ENCODE data around the gene SMOC1.

The SMOC1 gene

DNA sequence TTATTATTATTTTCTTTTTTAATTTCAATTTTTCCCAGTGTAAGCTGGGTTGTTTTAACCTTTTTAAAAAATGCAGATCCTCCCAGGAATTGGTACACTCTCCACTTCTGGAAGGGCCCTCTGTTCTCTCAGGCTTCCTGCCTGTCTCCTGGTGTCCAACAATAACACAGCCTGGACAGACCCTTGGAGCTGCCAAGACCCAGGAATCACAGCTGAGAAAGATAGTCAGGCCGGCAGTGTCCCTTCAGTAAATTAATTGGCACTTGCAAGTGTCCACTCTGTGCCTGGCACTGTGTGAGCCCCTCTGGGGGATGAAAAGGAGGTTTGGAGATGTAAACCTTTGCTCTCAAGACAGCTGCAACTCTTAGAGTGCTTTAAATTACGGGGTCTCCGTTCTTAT lies 113.3 kb downstream of the SMOC1 start:
- Histone ChIP-seq H4K20me1 (ENCODE audit: insufficient read depth, low read length) (no peaks in the 10 kb centered on the region), H3K9ac (ENCODE audit: low read depth, low read length) (no peak overlapping the region), H3K4me2 (ENCODE audit: insufficient read depth, low read length) (no peak overlapping the region), H3K27me3 (ENCODE audit: insufficient read depth, low read length, poor library complexity) (peaks cover 23% of the 10 kb centered on the region), H3K9me3 (ENCODE audit: insufficient read depth, low read length, severe bottlenecking) (no peaks in the 10 kb centered on the region), H3K27ac (ENCODE audit: low read length) (no peak overlapping the region), H3K4me3 (ENCODE audit: low read depth in 1 of 2, low read length in 2 of 2) (no peak overlapping the region), H3K4me1 (ENCODE audit: insufficient read depth, low read length) (no peaks in the 10 kb centered on the region), H2AFZ (ENCODE audit: low read depth, low read length) (no peak overlapping the region), H3K36me3 (ENCODE audit: insufficient read depth, low read length) (no peaks in the 10 kb centered on the region), H3K79me2 (ENCODE audit: insufficient read depth, low read length) (no peaks in the 10 kb centered on the region)
- no peak for TF ChIP-seq EZH2 (IDR thresholded peaks at IDR 0.05; ENCODE audit: borderline replicate concordance, low read depth, low read length, severe bottlenecking)
- TF ChIP-seq, protein P1, sequence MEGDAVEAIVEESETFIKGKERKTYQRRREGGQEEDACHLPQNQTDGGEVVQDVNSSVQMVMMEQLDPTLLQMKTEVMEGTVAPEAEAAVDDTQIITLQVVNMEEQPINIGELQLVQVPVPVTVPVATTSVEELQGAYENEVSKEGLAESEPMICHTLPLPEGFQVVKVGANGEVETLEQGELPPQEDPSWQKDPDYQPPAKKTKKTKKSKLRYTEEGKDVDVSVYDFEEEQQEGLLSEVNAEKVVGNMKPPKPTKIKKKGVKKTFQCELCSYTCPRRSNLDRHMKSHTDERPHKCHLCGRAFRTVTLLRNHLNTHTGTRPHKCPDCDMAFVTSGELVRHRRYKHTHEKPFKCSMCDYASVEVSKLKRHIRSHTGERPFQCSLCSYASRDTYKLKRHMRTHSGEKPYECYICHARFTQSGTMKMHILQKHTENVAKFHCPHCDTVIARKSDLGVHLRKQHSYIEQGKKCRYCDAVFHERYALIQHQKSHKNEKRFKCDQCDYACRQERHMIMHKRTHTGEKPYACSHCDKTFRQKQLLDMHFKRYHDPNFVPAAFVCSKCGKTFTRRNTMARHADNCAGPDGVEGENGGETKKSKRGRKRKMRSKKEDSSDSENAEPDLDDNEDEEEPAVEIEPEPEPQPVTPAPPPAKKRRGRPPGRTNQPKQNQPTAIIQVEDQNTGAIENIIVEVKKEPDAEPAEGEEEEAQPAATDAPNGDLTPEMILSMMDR (IDR thresholded peaks at IDR 0.05; ENCODE audit: borderline replicate concordance, extremely low read depth, low read length, poor library complexity, severe bottlenecking), result no peak
- no peak for ATAC-seq (ENCODE audit: insufficient read depth, low read depth)
- DNase-seq, result no peak

DNA sequence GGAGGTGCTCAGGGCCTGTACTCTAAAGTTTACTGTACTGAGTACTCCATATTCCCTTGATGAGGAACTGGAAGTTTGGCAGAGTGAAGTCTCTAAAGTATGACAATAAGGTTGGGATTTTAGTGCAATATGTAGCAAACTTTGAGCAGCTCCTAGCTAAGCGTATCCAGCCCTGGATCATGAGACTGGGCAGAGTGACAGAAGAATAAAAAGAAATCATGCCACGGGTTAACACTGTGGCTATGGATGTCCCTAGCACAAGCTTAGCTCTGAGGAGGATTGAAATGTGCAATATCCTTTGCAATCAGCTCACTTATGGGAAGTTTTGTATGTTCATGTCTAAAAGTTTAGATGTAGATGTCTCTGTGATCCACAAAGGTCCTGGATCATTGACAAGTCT lies 114.1 kb downstream of the SMOC1 start:
- peaks cover 23% of the 10 kb centered on the region for H3K27me3 ChIP-seq (ENCODE audit: insufficient read depth, low read length, poor library complexity)
- ATAC-seq (ENCODE audit: insufficient read depth, low read depth) (no peak), DNase-seq (no peak)
- H3K4me2 ChIP-seq (ENCODE audit: insufficient read depth, low read length), result no peak overlapping the region
- no peak overlapping the region for H2AFZ ChIP-seq (ENCODE audit: low read depth, low read length)
- H3K79me2 ChIP-seq (ENCODE audit: insufficient read depth, low read length), result no peaks in the 10 kb centered on the region
- H3K4me1 ChIP-seq (ENCODE audit: insufficient read depth, low read length), result no peaks in the 10 kb centered on the region
- H3K4me3 ChIP-seq (ENCODE audit: low read depth in 1 of 2, low read length in 2 of 2), result no peak overlapping the region
- H3K27ac ChIP-seq (ENCODE audit: low read length), result no peak overlapping the region
- H3K36me3 ChIP-seq (ENCODE audit: insufficient read depth, low read length), result no peaks in the 10 kb centered on the region
- TF ChIP-seq EZH2 (IDR thresholded peaks at IDR 0.05; ENCODE audit: borderline replicate concordance, low read depth, low read length, severe bottlenecking), result no peak
- TF ChIP-seq, protein P1 (IDR thresholded peaks at IDR 0.05; ENCODE audit: borderline replicate concordance, extremely low read depth, low read length, poor library complexity, severe bottlenecking), result no peak
- H3K9me3 ChIP-seq (ENCODE audit: insufficient read depth, low read length, severe bottlenecking), result no peaks in the 10 kb centered on the region
- H3K9ac ChIP-seq (ENCODE audit: low read depth, low read length), result no peak overlapping the region
- no peaks in the 10 kb centered on the region for H4K20me1 ChIP-seq (ENCODE audit: insufficient read depth, low read length)

DNA sequence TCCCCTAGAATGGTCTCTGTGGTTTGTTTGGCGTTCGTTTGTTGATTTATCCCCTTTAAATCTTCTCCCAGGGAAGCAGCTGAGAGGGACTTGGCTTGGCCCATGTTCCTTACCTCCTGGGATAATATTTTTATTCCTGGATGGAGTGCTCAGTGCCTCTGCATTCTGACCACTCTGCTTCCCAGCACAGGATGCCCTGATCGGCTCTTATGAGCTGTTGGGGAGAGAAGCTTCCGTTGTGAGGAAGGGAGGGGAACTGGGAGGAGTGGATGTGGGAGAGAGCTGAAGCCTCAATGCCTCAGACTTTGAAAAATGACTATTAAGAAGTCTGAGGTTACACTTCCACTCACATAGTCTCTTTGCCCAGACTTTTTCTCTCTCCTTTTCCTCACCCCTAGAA lies 114.8 kb downstream of the SMOC1 start:
- TF ChIP-seq, protein P1 (IDR thresholded peaks at IDR 0.05; ENCODE audit: borderline replicate concordance, extremely low read depth, low read length, poor library complexity, severe bottlenecking), result no peak
- TF ChIP-seq EZH2 (IDR thresholded peaks at IDR 0.05; ENCODE audit: borderline replicate concordance, low read depth, low read length, severe bottlenecking), result no peak
- Histone ChIP-seq H3K4me3 (ENCODE audit: low read depth in 1 of 2, low read length in 2 of 2) (no peak overlapping the region), H2AFZ (ENCODE audit: low read depth, low read length) (no peak overlapping the region), H3K4me2 (ENCODE audit: insufficient read depth, low read length) (no peak overlapping the region), H4K20me1 (ENCODE audit: insufficient read depth, low read length) (no peaks in the 10 kb centered on the region), H3K36me3 (ENCODE audit: insufficient read depth, low read length) (no peaks in the 10 kb centered on the region), H3K4me1 (ENCODE audit: insufficient read depth, low read length) (no peaks in the 10 kb centered on the region), H3K9me3 (ENCODE audit: insufficient read depth, low read length, severe bottlenecking) (no peaks in the 10 kb centered on the region), H3K79me2 (ENCODE audit: insufficient read depth, low read length) (no peaks in the 10 kb centered on the region), H3K27me3 (ENCODE audit: insufficient read depth, low read length, poor library complexity) (peaks cover 23% of the 10 kb centered on the region), H3K9ac (ENCODE audit: low read depth, low read length) (no peak overlapping the region), H3K27ac (ENCODE audit: low read length) (no peak overlapping the region)
- ATAC-seq (ENCODE audit: insufficient read depth, low read depth), result no peak
- DNase-seq, result no peak

DNA sequence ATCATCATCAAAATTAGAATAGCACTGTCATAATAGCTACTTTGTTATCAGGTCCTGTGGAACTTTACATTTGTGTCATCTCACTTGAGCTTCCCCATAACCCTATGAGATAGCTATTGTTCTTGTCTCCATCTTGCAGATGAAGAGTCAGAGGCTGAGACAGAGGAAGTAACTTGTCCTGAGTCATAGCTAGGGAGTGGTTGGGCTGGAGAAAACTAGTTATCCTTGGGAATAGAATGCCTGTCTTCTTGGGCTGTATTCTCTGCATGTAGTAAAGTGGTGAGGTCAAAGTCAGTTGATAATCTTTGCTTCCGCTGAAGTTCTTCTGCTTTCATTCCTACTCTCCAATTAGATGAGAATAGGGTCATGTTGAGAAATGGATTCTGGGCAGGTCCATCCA lies 117.0 kb downstream of the SMOC1 start:
- Histone ChIP-seq H3K4me2 (ENCODE audit: insufficient read depth, low read length) (no peak overlapping the region), H3K9ac (ENCODE audit: low read depth, low read length) (no peak overlapping the region), H3K4me1 (ENCODE audit: insufficient read depth, low read length) (no peaks in the 10 kb centered on the region), H3K9me3 (ENCODE audit: insufficient read depth, low read length, severe bottlenecking) (no peaks in the 10 kb centered on the region), H3K79me2 (ENCODE audit: insufficient read depth, low read length) (no peaks in the 10 kb centered on the region), H3K4me3 (ENCODE audit: low read depth in 1 of 2, low read length in 2 of 2) (no peak overlapping the region), H2AFZ (ENCODE audit: low read depth, low read length) (no peak overlapping the region), H3K27ac (ENCODE audit: low read length) (no peak overlapping the region), H3K27me3 (ENCODE audit: insufficient read depth, low read length, poor library complexity) (peaks cover 12% of the 10 kb centered on the region), H3K36me3 (ENCODE audit: insufficient read depth, low read length) (no peaks in the 10 kb centered on the region), H4K20me1 (ENCODE audit: insufficient read depth, low read length) (no peaks in the 10 kb centered on the region)
- no peak for DNase-seq
- TF ChIP-seq, protein P1 (IDR thresholded peaks at IDR 0.05; ENCODE audit: borderline replicate concordance, extremely low read depth, low read length, poor library complexity, severe bottlenecking), result no peak
- TF ChIP-seq EZH2 (IDR thresholded peaks at IDR 0.05; ENCODE audit: borderline replicate concordance, low read depth, low read length, severe bottlenecking), result no peak
- ATAC-seq (ENCODE audit: insufficient read depth, low read depth), result no peak
